Measurements from ENCODE around the gene GTPBP4. TPM values are rescaled to one million over a fixed set of nuclear protein-coding genes. Genes with fewer than 3 reads are reported as not detected.

Gene GTPBP4
- total and polyA plus RNA-seq, 2 experiments from 2014 or later: 42.1 to 49.7 TPM

GRCh38 chr10:1041514-1041913, 53.3 kb downstream of the GTPBP4 start:
- no peaks in the 10 kb centered on the region for H3K9me3 ChIP-seq (ENCODE audit: low read depth)
- H3K36me3 ChIP-seq: peaks cover 43% of the 10 kb centered on the region
- no peaks in the 10 kb centered on the region for H3K27me3 ChIP-seq
- no peak overlapping the region for H3K27ac ChIP-seq
- DNase-seq (ENCODE audit: low read depth in 1 of 2, low spot score in 1 of 2): no peak
- TF ChIP-seq, protein P1, sequence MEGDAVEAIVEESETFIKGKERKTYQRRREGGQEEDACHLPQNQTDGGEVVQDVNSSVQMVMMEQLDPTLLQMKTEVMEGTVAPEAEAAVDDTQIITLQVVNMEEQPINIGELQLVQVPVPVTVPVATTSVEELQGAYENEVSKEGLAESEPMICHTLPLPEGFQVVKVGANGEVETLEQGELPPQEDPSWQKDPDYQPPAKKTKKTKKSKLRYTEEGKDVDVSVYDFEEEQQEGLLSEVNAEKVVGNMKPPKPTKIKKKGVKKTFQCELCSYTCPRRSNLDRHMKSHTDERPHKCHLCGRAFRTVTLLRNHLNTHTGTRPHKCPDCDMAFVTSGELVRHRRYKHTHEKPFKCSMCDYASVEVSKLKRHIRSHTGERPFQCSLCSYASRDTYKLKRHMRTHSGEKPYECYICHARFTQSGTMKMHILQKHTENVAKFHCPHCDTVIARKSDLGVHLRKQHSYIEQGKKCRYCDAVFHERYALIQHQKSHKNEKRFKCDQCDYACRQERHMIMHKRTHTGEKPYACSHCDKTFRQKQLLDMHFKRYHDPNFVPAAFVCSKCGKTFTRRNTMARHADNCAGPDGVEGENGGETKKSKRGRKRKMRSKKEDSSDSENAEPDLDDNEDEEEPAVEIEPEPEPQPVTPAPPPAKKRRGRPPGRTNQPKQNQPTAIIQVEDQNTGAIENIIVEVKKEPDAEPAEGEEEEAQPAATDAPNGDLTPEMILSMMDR (IDR thresholded peaks at IDR 0.05; ENCODE audit: low read depth, low read length): no peak
- H3K4me1 ChIP-seq (ENCODE audit: low read depth): peaks cover 8% of the 10 kb centered on the region
- no peak overlapping the region for H3K4me3 ChIP-seq

DNA sequence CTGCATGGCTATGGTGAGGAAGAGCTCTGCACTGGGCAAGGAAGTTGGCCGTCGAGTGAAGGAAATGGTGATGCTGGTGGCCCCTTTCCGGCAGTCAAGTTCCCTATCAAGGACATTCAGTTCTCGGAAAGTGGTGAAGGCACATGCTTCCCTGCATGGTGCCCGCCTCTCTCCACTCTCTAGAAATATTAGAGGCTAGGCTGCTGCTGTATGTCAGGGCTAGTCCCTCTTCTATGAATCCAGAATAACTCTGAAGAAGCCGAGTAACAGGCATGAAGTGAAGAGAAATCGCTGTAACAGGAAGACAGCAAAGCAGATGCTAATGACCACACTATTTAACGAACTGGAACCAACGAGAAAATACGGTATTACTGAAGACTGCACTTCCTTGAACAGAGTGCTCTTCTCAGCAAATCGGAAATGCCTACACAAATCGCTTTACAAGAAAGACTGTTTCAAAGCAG, 55.3 kb downstream of the GTPBP4 start:
- TF ChIP-seq, protein P1 (IDR thresholded peaks at IDR 0.05; ENCODE audit: low read depth, low read length): no peak
- Histone ChIP-seq H3K4me3 (no peak overlapping the region), H3K4me1 (ENCODE audit: low read depth) (peaks cover 8% of the 10 kb centered on the region), H3K9me3 (ENCODE audit: low read depth) (no peaks in the 10 kb centered on the region), H3K36me3 (peaks cover 43% of the 10 kb centered on the region), H3K27ac (peak overlapping the region; percentile 50), H3K27me3 (no peaks in the 10 kb centered on the region)
- DNase-seq (ENCODE audit: low read depth in 1 of 2, low spot score in 1 of 2): no peak

GRCh38 chr10:1044146-1044545, 55.9 kb downstream of the GTPBP4 start:
- TF ChIP-seq, protein P1 (IDR thresholded peaks at IDR 0.05; ENCODE audit: low read depth, low read length): no peak
- H3K4me3 ChIP-seq: no peak overlapping the region

DNA sequence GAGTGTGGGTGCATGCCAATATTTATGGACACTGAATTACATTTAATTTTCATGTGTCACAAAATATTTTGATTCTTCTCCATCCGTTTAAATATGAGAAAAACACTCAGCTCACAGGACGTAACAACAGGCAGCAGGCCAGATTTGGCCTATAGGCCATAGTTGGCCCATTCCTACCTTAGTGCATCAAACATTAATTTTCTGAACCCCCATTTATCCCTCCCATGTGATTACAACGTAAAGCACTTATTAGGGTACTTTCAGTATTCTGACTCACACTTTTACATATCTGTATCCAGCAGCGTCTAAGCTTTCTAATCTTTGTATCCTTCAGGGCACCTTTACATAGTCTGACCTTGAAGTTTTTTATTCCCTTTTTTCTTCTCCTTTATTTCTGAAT, 56.7 kb downstream of the GTPBP4 start:
- DNase-seq (ENCODE audit: low read depth in 1 of 2, low spot score in 1 of 2): no peak
- Histone ChIP-seq H3K9me3 (ENCODE audit: low read depth) (no peaks in the 10 kb centered on the region), H3K27ac (peak overlapping the region; percentile 50), H3K36me3 (peaks cover 34% of the 10 kb centered on the region), H3K4me1 (ENCODE audit: low read depth) (peaks cover 8% of the 10 kb centered on the region), H3K27me3 (no peaks in the 10 kb centered on the region), H3K4me3 (no peak overlapping the region)
- TF ChIP-seq, protein P1 (IDR thresholded peaks at IDR 0.05; ENCODE audit: low read depth, low read length): no peak

More at GRCh38 chr10:1044146-1044545, 55.9 kb downstream of the GTPBP4 start:
- no peak for DNase-seq (ENCODE audit: low read depth in 1 of 2, low spot score in 1 of 2)
- peaks cover 8% of the 10 kb centered on the region for H3K4me1 ChIP-seq (ENCODE audit: low read depth)
- H3K36me3 ChIP-seq: peaks cover 42% of the 10 kb centered on the region
- peak overlapping the region; percentile 50 for H3K27ac ChIP-seq
- H3K27me3 ChIP-seq: no peaks in the 10 kb centered on the region
- H3K9me3 ChIP-seq (ENCODE audit: low read depth): no peaks in the 10 kb centered on the region

GRCh38 chr10:1045415-1045814, 57.2 kb downstream of the GTPBP4 start:
- peak overlapping the region; percentile 22 for H3K27ac ChIP-seq
- no peaks in the 10 kb centered on the region for H3K27me3 ChIP-seq
- peaks cover 29% of the 10 kb centered on the region for H3K36me3 ChIP-seq
- no peak overlapping the region for H3K4me3 ChIP-seq
- H3K4me1 ChIP-seq (ENCODE audit: low read depth): peaks cover 10% of the 10 kb centered on the region
- no peak for DNase-seq (ENCODE audit: low read depth in 1 of 2, low spot score in 1 of 2)
- no peaks in the 10 kb centered on the region for H3K9me3 ChIP-seq (ENCODE audit: low read depth)
- TF ChIP-seq, protein P1 (IDR thresholded peaks at IDR 0.05; ENCODE audit: low read depth, low read length): no peak

All from cardiac muscle cell (in vitro differentiated cells and primary cell).